Measurements from ENCODE around the gene GOLGA6L2. TPM values are rescaled to one million over a fixed set of nuclear protein-coding genes. Genes with fewer than 3 reads are reported as not detected.

The GOLGA6L2 gene
- total and polyA plus RNA-seq, 2 of the 13 experiments (the other 11 are each of a cell fraction or from before 2014, with no cell fraction given), result not detected

DNA sequence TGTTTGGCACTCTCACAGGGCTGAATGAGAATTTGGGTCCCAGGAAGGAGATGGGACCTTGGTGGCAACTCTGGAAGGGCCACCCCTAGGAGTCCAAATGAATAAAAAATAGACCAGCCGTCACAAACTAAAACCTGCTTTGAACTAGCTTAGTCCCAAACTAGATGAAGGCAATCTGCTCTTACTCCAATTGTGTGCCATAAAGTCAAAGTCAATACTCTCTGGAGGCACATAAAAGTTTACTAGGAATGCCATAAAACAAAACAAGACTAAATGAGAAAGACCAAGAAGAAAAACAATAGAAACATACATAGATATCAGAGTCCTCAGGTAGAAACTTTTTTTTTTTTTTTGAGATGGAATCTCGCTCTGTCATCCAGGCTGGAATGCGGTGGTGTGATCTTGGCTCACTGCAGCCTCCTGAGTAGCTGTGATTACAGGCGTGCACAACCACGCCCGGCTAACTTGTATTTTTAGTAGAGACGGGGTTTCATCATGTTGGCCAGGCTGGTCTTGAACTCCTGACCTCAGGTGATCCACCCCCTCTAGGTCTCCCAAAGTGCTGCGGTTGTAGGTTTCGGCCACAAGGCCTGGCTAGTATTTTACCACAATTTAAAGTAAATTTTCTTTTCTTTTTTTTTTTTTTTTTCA is 8.1 kb downstream of the GOLGA6L2 start:
- Histone ChIP-seq H3K4me2 (ENCODE audit: low read depth, low read length) (no peak overlapping the region), H3K4me3 (replicated peaks in 1 of 3; ENCODE audit: insufficient read depth in 1 of 3, low read depth in 2 of 3, low read length in 3 of 3) (no peak overlapping the region), H3K4me1 (ENCODE audit: insufficient read depth, low read length) (peaks cover 12% of the 10 kb centered on the region; the same call in 1 of the 2 replicates), H3K27me3 (ENCODE audit: control insufficient read depth in 1 of 2, insufficient read depth in 2 of 2, low read length in 2 of 2) (peaks cover 3 to 25% of the 10 kb centered on the region in 2 experiments; a peak in 3 of 5 replicates), H3K9ac (ENCODE audit: insufficient read depth, low read depth, low read length) (no peak overlapping the region), H3K27ac (ENCODE audit: extremely low read length, insufficient read depth, low read length) (no peak overlapping the region), H2AFZ (ENCODE audit: low read length) (no peak overlapping the region), H3K36me3 (replicated peaks in 1 of 2; ENCODE audit: control insufficient read depth in 1 of 2, insufficient read depth in 2 of 2, low read length in 2 of 2) (no peaks in the 10 kb centered on the region), H3K9me3 (ENCODE audit: low read length) (no peaks in the 10 kb centered on the region), H4K20me1 (ENCODE audit: insufficient read depth, low read length) (no peaks in the 10 kb centered on the region), H3K79me2 (ENCODE audit: insufficient read depth, low read length) (no peaks in the 10 kb centered on the region)
- in situ Hi-C loops (cut with HindIII; ENCODE audit: extremely low pct_ligation_motif_present, low pct_unique_long_range_greater_than_20kb) (no loop called here), intact Hi-C loops (cut with micrococcal nuclease; ENCODE audit: unreplicated experiment) (no loop called here)
- 12% methylated on average over 8 of the region's 9 CpGs for WGBS (ENCODE audit: low lambda C conversion rate)
- ChIA-PET CTCF (ENCODE audit: low intra/inter-chr PET ratio, low total read pairs) (no interaction called here), POLR2A (no interaction called here)
- ATAC-seq, result no peak
- no peak for TF ChIP-seq ARHGAP35 (CRISPR knock-in tag; IDR thresholded peaks at IDR 0.05; ENCODE audit: borderline replicate concordance)
- TF ChIP-seq TSC22D2 (CRISPR knock-in tag; IDR thresholded peaks at IDR 0.05; ENCODE audit: borderline replicate concordance), result no peak
- TF ChIP-seq CHD4 (IDR thresholded peaks at IDR 0.05; ENCODE audit: borderline replicate concordance, low read length), result no peak
- no peak for TF ChIP-seq RARG (CRISPR knock-in tag; IDR thresholded peaks at IDR 0.05; ENCODE audit: low read depth)
- no peak for TF ChIP-seq ZBTB1 (CRISPR knock-in tag; IDR thresholded peaks at IDR 0.05; ENCODE audit: borderline replicate concordance)
- TF ChIP-seq ONECUT2 (CRISPR knock-in tag; IDR thresholded peaks at IDR 0.05), result no peak
- TF ChIP-seq DPF2 (CRISPR knock-in tag; IDR thresholded peaks at IDR 0.05; ENCODE audit: borderline replicate concordance, low read depth), result no peak
- no peak for TF ChIP-seq DMAP1 (CRISPR knock-in tag; IDR thresholded peaks at IDR 0.05)
- TF ChIP-seq RELA (CRISPR knock-in tag; IDR thresholded peaks at IDR 0.05), result no peak
- TF ChIP-seq, protein P1, sequence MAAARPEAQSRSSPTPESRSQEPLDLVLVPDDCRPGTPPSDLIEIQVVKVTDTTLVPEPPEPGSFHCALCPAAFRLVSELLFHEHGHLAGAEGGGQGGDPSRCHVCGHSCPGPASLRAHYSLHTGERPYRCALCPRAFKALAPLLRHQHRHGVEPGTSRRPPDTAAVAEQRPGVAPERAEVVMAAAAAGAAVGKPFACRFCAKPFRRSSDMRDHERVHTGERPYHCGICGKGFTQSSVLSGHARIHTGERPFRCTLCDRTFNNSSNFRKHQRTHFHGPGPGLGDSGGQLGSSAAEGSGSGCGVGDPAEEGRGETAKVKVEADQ (CRISPR knock-in tag; IDR thresholded peaks at IDR 0.05; ENCODE audit: borderline replicate concordance), result no peak
- no peak for TF ChIP-seq HOXD1 (CRISPR knock-in tag; IDR thresholded peaks at IDR 0.05)
- TF ChIP-seq YEATS4 (CRISPR knock-in tag; IDR thresholded peaks at IDR 0.05; ENCODE audit: borderline replicate concordance), result no peak
- TF ChIP-seq ZNF367 (CRISPR knock-in tag; IDR thresholded peaks at IDR 0.05; ENCODE audit: borderline replicate concordance), result no peak
- TF ChIP-seq ZNF260 (CRISPR knock-in tag; IDR thresholded peaks at IDR 0.05; ENCODE audit: borderline replicate concordance, low read depth), result no peak
- TF ChIP-seq ZNF432 (CRISPR knock-in tag; IDR thresholded peaks at IDR 0.05; ENCODE audit: borderline replicate concordance), result no peak
- BruUV-seq (replicated peaks), result no TSS peak
- no peak for DNase-seq (ENCODE audit: low spot score)
- no peak for FAIRE-seq

All from HepG2 (cell line).